Mesenchymal stem cell (in vitro differentiated cells and primary cell): ENCODE data around the gene RAB3C.

Experiments
- DNase-seq: peaks from one replicate; pipeline ENCODE4 v3.0.0-alpha.2; 2013
- H2AFZ ChIP-seq: one replicate; pipeline ENCODE4 v1.6.1; 2013; ENCODE audit warnings: low read depth, mild to moderate bottlenecking, control low read depth, inconsistent platforms, low read length, moderate library complexity
- H2AK5ac ChIP-seq: 2 replicates; pipeline ENCODE4 v1.6.1; 2013; ENCODE audit warnings: low read length, moderate library complexity, mild to moderate bottlenecking, inconsistent platforms; ENCODE audit not compliant: severe bottlenecking
- H2BK120ac ChIP-seq: one replicate; pipeline ENCODE4 v1.6.1; 2013; ENCODE audit warnings: low read depth, mild to moderate bottlenecking, inconsistent platforms, low read length, moderate library complexity
- H2BK12ac ChIP-seq, 2 experiments: one replicate each; pipeline ENCODE4 v1.6.1; 2013; ENCODE audit warnings: inconsistent platforms in 2 of 2, low read length in 2 of 2, mild to moderate bottlenecking in 2 of 2, moderate library complexity in 2 of 2, control low read depth in 1 of 2
- H2BK15ac ChIP-seq: one replicate; pipeline ENCODE4 v1.6.1; 2013; ENCODE audit warnings: mild to moderate bottlenecking, low read depth, inconsistent platforms; ENCODE audit not compliant: poor library complexity, severe bottlenecking
- H2BK5ac ChIP-seq: 2 replicates; pipeline ENCODE4 v1.6.1; 2013; ENCODE audit warnings: low read depth, mild to moderate bottlenecking, low read length, control low read depth, inconsistent platforms; ENCODE audit not compliant: poor library complexity, severe bottlenecking
- H3K14ac ChIP-seq, 2 experiments: one replicate each; pipeline ENCODE4 v1.6.1; 2013; ENCODE audit warnings: inconsistent platforms in 2 of 2, low read length in 2 of 2, control low read depth in 1 of 2, mild to moderate bottlenecking in 1 of 2, moderate library complexity in 1 of 2
- H3K18ac ChIP-seq, 2 experiments: one replicate each; pipeline ENCODE4 v1.6.1; 2013; ENCODE audit warnings: inconsistent platforms in 2 of 2, low read length in 2 of 2, control low read depth in 1 of 2, low read depth in 1 of 2, mild to moderate bottlenecking in 1 of 2
- H3K23ac ChIP-seq, 2 experiments: one replicate each; pipeline ENCODE4 v1.6.1; 2013; ENCODE audit warnings: inconsistent platforms in 2 of 2, low read length in 2 of 2, mild to moderate bottlenecking in 2 of 2, moderate library complexity in 2 of 2, control low read depth in 1 of 2
- H3K27ac ChIP-seq: 2 replicates; pipeline ENCODE4 v1.5.1; 2013; ENCODE audit warnings: mild to moderate bottlenecking, moderate library complexity, low read length, control low read depth, inconsistent platforms; ENCODE audit not compliant: poor library complexity, severe bottlenecking
- H3K27me3 ChIP-seq, 2 experiments: 2 replicates each; pipeline versions ENCODE4 v1.6.1 to v1.7.0; 2013; ENCODE audit warnings: low read length in 2 of 2, mild to moderate bottlenecking in 2 of 2, moderate library complexity in 2 of 2, control low read depth in 1 of 2, inconsistent platforms in 1 of 2; ENCODE audit not compliant: control insufficient read depth in 1 of 2, insufficient read depth in 1 of 2
- H3K36me3 ChIP-seq, 2 experiments: 2 replicates each; pipeline versions ENCODE4 v1.6.1 to v1.7.0; 2013; ENCODE audit warnings: low read length in 2 of 2, control low read depth in 1 of 2, inconsistent platforms in 1 of 2, low read depth in 1 of 2, mild to moderate bottlenecking in 1 of 2; ENCODE audit not compliant: insufficient read depth in 2 of 2, control insufficient read depth in 1 of 2
- H3K4ac ChIP-seq, 2 experiments: one replicate each; pipeline ENCODE4 v1.6.1; 2013; ENCODE audit warnings: inconsistent platforms in 2 of 2, low read length in 2 of 2, mild to moderate bottlenecking in 2 of 2, moderate library complexity in 2 of 2, control low read depth in 1 of 2, low read depth in 1 of 2
- H3K4me1 ChIP-seq: 2 replicates; pipeline ENCODE4 v1.6.1; 2013; ENCODE audit warnings: low read depth, low read length, control low read depth; ENCODE audit not compliant: control insufficient read depth, insufficient read depth
- H3K4me2 ChIP-seq: 2 replicates; pipeline ENCODE4 v1.6.1; 2013; ENCODE audit warnings: low read length, mild to moderate bottlenecking, inconsistent platforms; ENCODE audit not compliant: poor library complexity, severe bottlenecking
- H3K4me3 ChIP-seq, 2 experiments: 2 replicates each; pipeline versions ENCODE4 v1.5.1 to v1.7.0; 2013; ENCODE audit warnings: low read length in 2 of 2, mild to moderate bottlenecking in 2 of 2, control low read depth in 1 of 2, low read depth in 1 of 2; ENCODE audit not compliant: insufficient read depth in 1 of 2
- H3K79me1 ChIP-seq: replicated peaks from 2 replicates; pipeline ENCODE4 v1.6.1; 2013; ENCODE audit warnings: mild to moderate bottlenecking, control low read depth, low read length, inconsistent platforms; ENCODE audit not compliant: poor library complexity, severe bottlenecking
- H3K9ac ChIP-seq: 2 replicates; pipeline ENCODE4 v1.7.0; 2013; ENCODE audit warnings: mild to moderate bottlenecking, low read length, moderate library complexity
- H3K9me3 ChIP-seq: 2 replicates; pipeline ENCODE4 v1.7.0; 2013; ENCODE audit warnings: mild to moderate bottlenecking, low read length; ENCODE audit not compliant: control insufficient read depth
- H4K8ac ChIP-seq: one replicate; pipeline ENCODE4 v1.6.1; 2013; ENCODE audit warnings: inconsistent platforms, mild to moderate bottlenecking, low read length, moderate library complexity
- H4K91ac ChIP-seq: one replicate; pipeline ENCODE4 v1.6.1; 2013; ENCODE audit warnings: mild to moderate bottlenecking, low read length, inconsistent platforms
- WGBS: methylation state at CpG from one replicate; pipeline ENCODE4 v1.1.7; 2013; ENCODE audit warnings: mixed read lengths; 5-methylcytosine and 5-hydroxymethylcytosine counted together

RAB3C gene

GRCh38 chr5:58818465-58818864, 235.6 kb downstream of the RAB3C start:
- DNase-seq, result no peak
- no peak overlapping the region for H2BK120ac ChIP-seq
- no peaks in the 10 kb centered on the region for H3K9me3 ChIP-seq
- no peak overlapping the region for H3K4ac ChIP-seq
- no peaks in the 10 kb centered on the region for H3K4me1 ChIP-seq
- no peak overlapping the region for H3K18ac ChIP-seq
- no peak overlapping the region for H3K27ac ChIP-seq
- no peak overlapping the region for H3K9ac ChIP-seq
- no peak overlapping the region for H2AFZ ChIP-seq
- no peaks in the 10 kb centered on the region for H3K36me3 ChIP-seq
- H2BK5ac ChIP-seq, result no peak overlapping the region
- H2AK5ac ChIP-seq, result no peak overlapping the region
- no peak overlapping the region for H4K91ac ChIP-seq
- H3K14ac ChIP-seq, result no peak overlapping the region
- no peak overlapping the region for H4K8ac ChIP-seq
- H3K79me1 ChIP-seq, result no peaks in the 10 kb centered on the region
- no peak overlapping the region for H3K4me2 ChIP-seq
- H2BK15ac ChIP-seq, result no peak overlapping the region
- no peak overlapping the region for H2BK12ac ChIP-seq
- H3K27me3 ChIP-seq, result peaks cover 0 to 6% of the 10 kb centered on the region in 2 experiments
- H3K23ac ChIP-seq, result no peak overlapping the region
- WGBS, result no CpG with 5 or more reads among the region's 1 CpG
- H3K4me3 ChIP-seq, result no peak overlapping the region

- H2BK120ac ChIP-seq, result no peak overlapping the region
- H3K4me2 ChIP-seq, result no peak overlapping the region
- no peak overlapping the region for H2BK5ac ChIP-seq
- H4K8ac ChIP-seq, result no peak overlapping the region
- H2AFZ ChIP-seq, result no peak overlapping the region
- no peak overlapping the region for H3K23ac ChIP-seq
- no peaks in the 10 kb centered on the region for H3K9me3 ChIP-seq
- H3K18ac ChIP-seq, result no peak overlapping the region
- H3K27ac ChIP-seq, result no peak overlapping the region
- no peak overlapping the region for H3K14ac ChIP-seq
- no peak overlapping the region for H3K4ac ChIP-seq
- WGBS, result no CpG with 5 or more reads among the region's 2 CpGs
- no peaks in the 10 kb centered on the region for H3K79me1 ChIP-seq
- H2BK15ac ChIP-seq, result no peak overlapping the region
- H3K9ac ChIP-seq, result no peak overlapping the region
- no peak overlapping the region for H3K4me3 ChIP-seq
- no peak for DNase-seq
- no peaks in the 10 kb centered on the region for H3K36me3 ChIP-seq
- no peak overlapping the region for H2AK5ac ChIP-seq
- no peak overlapping the region for H4K91ac ChIP-seq
- no peak overlapping the region for H2BK12ac ChIP-seq
- no peaks in the 10 kb centered on the region for H3K4me1 ChIP-seq
- peaks cover 0 to 10% of the 10 kb centered on the region in 2 experiments for H3K27me3 ChIP-seq
Observed at GRCh38 chr5:58825441-58825840, 242.6 kb downstream of the RAB3C start.

- Histone ChIP-seq H4K91ac (no peak overlapping the region), H3K23ac (no peak overlapping the region), H3K4ac (no peak overlapping the region), H3K79me1 (no peaks in the 10 kb centered on the region), H3K4me3 (no peak overlapping the region), H2BK5ac (no peak overlapping the region), H3K27ac (no peak overlapping the region), H2BK12ac (no peak overlapping the region), H3K36me3 (no peaks in the 10 kb centered on the region), H3K27me3 (peaks cover 0 to 9% of the 10 kb centered on the region in 2 experiments), H3K18ac (no peak overlapping the region), H2AFZ (no peak overlapping the region), H3K14ac (no peak overlapping the region), H3K4me2 (no peak overlapping the region), H3K4me1 (no peaks in the 10 kb centered on the region), H3K9ac (no peak overlapping the region), H2BK15ac (no peak overlapping the region), H3K9me3 (no peaks in the 10 kb centered on the region), H2BK120ac (no peak overlapping the region), H2AK5ac (no peak overlapping the region), H4K8ac (no peak overlapping the region)
- DNase-seq, result no peak
- WGBS, result 68% methylated on average over 3 of the region's 3 CpGs
Observed at GRCh38 chr5:58825899-58826298, 243.0 kb downstream of the RAB3C start.

- Histone ChIP-seq H4K8ac (no peak overlapping the region), H3K79me1 (no peaks in the 10 kb centered on the region), H2BK15ac (no peak overlapping the region), H3K27ac (no peak overlapping the region), H3K4me2 (no peak overlapping the region), H3K14ac (no peak overlapping the region), H3K27me3 (peaks cover 0 to 7% of the 10 kb centered on the region in 2 experiments), H3K4me3 (no peak overlapping the region), H3K4me1 (no peaks in the 10 kb centered on the region), H2BK5ac (no peak overlapping the region), H4K91ac (no peak overlapping the region), H3K4ac (no peak overlapping the region), H3K23ac (no peak overlapping the region), H3K9me3 (no peaks in the 10 kb centered on the region), H2AK5ac (no peak overlapping the region), H2BK12ac (no peak overlapping the region), H2BK120ac (no peak overlapping the region), H3K36me3 (no peaks in the 10 kb centered on the region), H3K18ac (no peak overlapping the region), H2AFZ (no peak overlapping the region), H3K9ac (no peak overlapping the region)
- no CpG with 5 or more reads among the region's 2 CpGs for WGBS
- no peak for DNase-seq
Observed at GRCh38 chr5:58827463-58827862, 244.6 kb downstream of the RAB3C start.
